Ovary (tissue), 9 donors: Measurements from ENCODE around the gene ERI2. TPM values are rescaled to one million over a fixed set of nuclear protein-coding genes. Genes with fewer than 3 reads are reported as not detected.
"Not testable (repeated sequence)": the region's sequence is repeated elsewhere in the genome, so short reads cannot be mapped to it uniquely, and the experiment has no call there.

Source experiments
- DNase-seq, 5 donors: peaks; one replicate each; pipeline ENCODE4 v3.0.0-alpha.2; 2019 to 2020
- H3K27ac ChIP-seq, 2 donors: fragments of 200-600 bp; one replicate each; pipeline versions ENCODE4 v1.5.1 to v1.8.0; 2019 to 2022
- H3K27me3 ChIP-seq: fragments of 200-600 bp; one replicate; pipeline ENCODE4 v1.8.0; 2022
- H3K36me3 ChIP-seq: fragments of 200-600 bp; sonication (generic); one replicate; pipeline ENCODE4 v1.5.1; 2019
- H3K4me1 ChIP-seq: one replicate; pipeline ENCODE4 v1.8.1; 2013; ENCODE audit warnings: mild to moderate bottlenecking, moderate library complexity; ENCODE audit not compliant: insufficient read depth
- H3K4me3 ChIP-seq: fragments of 200-600 bp; sonication (generic); one replicate; pipeline ENCODE4 v1.5.1; 2017
- H3K9me3 ChIP-seq, 2 donors: fragments of 200-600 bp in 1 of 2; sonication (generic) in 1 of 2; one replicate each; pipeline versions ENCODE4 v1.5.1 to v1.8.1; 2013 to 2019; ENCODE audit warnings: mild to moderate bottlenecking in 1 of 2, moderate library complexity in 1 of 2
- CTCF ChIP-seq, 3 donors: fragments of 450-650 bp in 2 of 3; fragments of 200-600 bp in 1 of 3; IDR thresholded peaks; one replicate each; pipeline versions ENCODE4 v1.5.1 to v1.8.0; 2016 to 2022; ENCODE audit warnings: antibody characterized with exemption in 3 of 3, mild to moderate bottlenecking in 1 of 3
- EP300 ChIP-seq: sonication (generic); formaldehyde crosslinking; IDR thresholded peaks from one replicate; pipeline ENCODE4 v1.6.1; 2017; ENCODE audit warnings: antibody characterized with exemption
- POLR2A ChIP-seq: fragments of 450-650 bp; IDR thresholded peaks from one replicate; pipeline ENCODE4 v1.6.1; 2017; ENCODE audit warnings: antibody characterized with exemption, mild to moderate bottlenecking, moderate library complexity
- WGBS, 3 donors: extraction: QIAGEN DNeasy Blood & Tissue Kit in 1 of 3; methylation state at CpG; one replicate each; pipeline versions ENCODE4 v1.1.5 to v1.1.7; 2013 to 2017; 5-methylcytosine and 5-hydroxymethylcytosine counted together
- intact Hi-C, 4 donors: fragments of 100-400 bp; cut with DNase I; formaldehyde crosslinking; loops; one replicate each; pipeline versions ENCODE4 v1.11.0 to v1.15.1; 2022 to 2023
- polyA plus RNA-seq, 2 donors: library from polyadenylated mRNA; stranded (reverse); fragments of 200-250 nt in 1 of 2; fragments of 350-450 nt in 1 of 2; fragmentation: Illumina TruSeq in 1 of 2; extraction: RNeasy Lipid Tissue Mini Kit (QIAGEN cat#74804) in 1 of 2; gene quantifications; one replicate each; pipeline ENCODE4 v1.2.3, GENCODE V29; 2013 to 2014
- total RNA-seq, 7 donors: library from RNA; depleted of rRNA in 2 of 7; stranded (reverse); fragments of >200 nt in 2 of 7; fragmentation: NEBNext Ultra II Directional in 3 of 7; extraction: Animal tissue kit (Norgen Biotek cat#: 25700) in 3 of 7; gene quantifications; one replicate each; pipeline versions ENCODE4 v1.1.0 to v1.2.4, GENCODE V29; 2016 to 2023
- donor health status: DM: no; HTN: no; CAD: no; lungs with moderate emphysema.
- donor health status: DM: no; HTN: no; CAD: no.
- donor health status: Bipolar disorder and iron deficiency.
- donor health status: DM: yes; HTN: yes; CAD: no.
- donor health status: DM: no; HTN: no; CAD: no.
- donor health status: DM: yes; HTN: yes; CAD: no.

The ERI2 gene
- total and polyA plus RNA-seq, 9 donors, result 3.6 to 10.3 (median 6.4) TPM

- H3K36me3 ChIP-seq, result no peaks in the 10 kb centered on the region
- 96 to 100% (median 97%) methylated on average over 1 of the region's 1 CpG for WGBS, 3 donors
- DNase-seq, result no peak
- intact Hi-C loops, result no loop called here
- TF ChIP-seq EP300, result no peak
- no peak for TF ChIP-seq POLR2A
- no peak for TF ChIP-seq CTCF (IDR thresholded peaks at IDR 0.05)
- no peaks in the 10 kb centered on the region for H3K9me3 ChIP-seq
- no peaks in the 10 kb centered on the region for H3K27me3 ChIP-seq
- no peak overlapping the region for H3K4me3 ChIP-seq
- H3K4me1 ChIP-seq, result peaks cover 5% of the 10 kb centered on the region
- no peak overlapping the region for H3K27ac ChIP-seq
These were observed 38.2 kb downstream of the ERI2 start for GRCh38 chr16:20768121-20768520.

GRCh38 chr16:20767577-20767976, 38.7 kb downstream of the ERI2 start:
- H3K27me3 ChIP-seq, result no peaks in the 10 kb centered on the region
- TF ChIP-seq POLR2A (no peak), EP300 (no peak), CTCF (IDR thresholded peaks at IDR 0.05) (no peak)
- no peak overlapping the region for H3K4me3 ChIP-seq
- no peak overlapping the region for H3K27ac ChIP-seq
- intact Hi-C loops, result no loop called here
- no peaks in the 10 kb centered on the region for H3K9me3 ChIP-seq
- DNase-seq, result no peak
- H3K4me1 ChIP-seq, result peaks cover 5% of the 10 kb centered on the region
- H3K36me3 ChIP-seq, result no peaks in the 10 kb centered on the region

GRCh38 chr16:20766294-20766693, 40.0 kb downstream of the ERI2 start:
- 85 to 94% (median 90%) methylated on average over 5 of the region's 5 CpGs for WGBS, 3 donors
- no peaks in the 10 kb centered on the region for H3K36me3 ChIP-seq
- no peak for DNase-seq
- H3K4me3 ChIP-seq, result no peak overlapping the region
- TF ChIP-seq POLR2A (no peak), CTCF (IDR thresholded peaks at IDR 0.05) (no peak), EP300 (no peak)
- H3K27ac ChIP-seq, result no peak overlapping the region
- no peaks in the 10 kb centered on the region for H3K27me3 ChIP-seq
- H3K4me1 ChIP-seq, result peaks cover 5% of the 10 kb centered on the region
- intact Hi-C loops, result no loop called here
- no peaks in the 10 kb centered on the region for H3K9me3 ChIP-seq

GRCh38 chr16:20765732-20766131, 40.5 kb downstream of the ERI2 start:
- H3K27ac ChIP-seq, result no peak overlapping the region
- H3K9me3 ChIP-seq, result no peaks in the 10 kb centered on the region
- no peak for DNase-seq
- intact Hi-C loops, result no loop called here
- no peaks in the 10 kb centered on the region for H3K36me3 ChIP-seq
- H3K27me3 ChIP-seq, result no peaks in the 10 kb centered on the region
- H3K4me3 ChIP-seq, result no peak overlapping the region
- WGBS, 3 donors, result 92 to 97% (median 94%) methylated on average over 2 of the region's 2 CpGs
- no peak for TF ChIP-seq EP300
- no peak for TF ChIP-seq CTCF (IDR thresholded peaks at IDR 0.05)
- TF ChIP-seq POLR2A, result no peak
- H3K4me1 ChIP-seq, result peaks cover 5% of the 10 kb centered on the region

- intact Hi-C loops, DNase-seq, H3K4me3 ChIP-seq, H3K27me3 ChIP-seq, H3K4me1 ChIP-seq, H3K9me3 ChIP-seq, H3K36me3 ChIP-seq: not testable (repeated sequence)
- WGBS, 3 donors, result 68 to 92% (median 88%) methylated on average over 1 of the region's 1 CpG
- peak overlapping the region in 1 of 2 donors; percentile 66 for H3K27ac ChIP-seq
These were observed 41.8 kb downstream of the ERI2 start for GRCh38 chr16:20764448-20764847.
